RPMI7951 (cell line): ENCODE results near the gene LMNTD1. TPM values are rescaled to one million over a fixed set of nuclear protein-coding genes. Genes with fewer than 3 reads are reported as not detected.
"Not testable (repeated sequence)": the region's sequence is repeated elsewhere in the genome, so short reads cannot be mapped to it uniquely, and the experiment has no call there.

Experiments
- DNase-seq: peaks from one replicate; pipeline ENCODE4 v3.0.0-alpha.2; 2012; ENCODE audit warnings: low read depth
- total RNA-seq: library from RNA; depleted of rRNA; stranded (reverse); fragments of >200 nt; shearing (Covaris generic); gene quantifications from 2 replicates; pipeline ENCODE4 v1.2.3, GENCODE V29; 2014

LMNTD1 gene
- total RNA-seq, 1 experiment from 2014 or later: not detected

- DNase-seq: no peak
These were observed 120.1 kb downstream of the LMNTD1 start for GRCh38 chr12:25433024-25433423.

GRCh38 chr12:25427337-25428249, 125.5 kb downstream of the LMNTD1 start:
- no peak for DNase-seq

- not testable (repeated sequence) for DNase-seq
These were observed 126.3 kb downstream of the LMNTD1 start for GRCh38 chr12:25426821-25427220.
